Small intestine (tissue), 7 donors: ENCODE data around the gene DMKN. TPM values are rescaled to one million over a fixed set of nuclear protein-coding genes. Genes with fewer than 3 reads are reported as not detected.

Source experiments
- DNase-seq, 2 donors: peaks; one replicate each; pipeline versions ENCODE4 v3.0.0 to v3.0.0-alpha.2; 2013
- FAIRE-seq: peaks from 2 replicates; lab custom pipeline; 2012; peaks lifted over from hg19 to GRCh38; lab: Jason Lieb, UNC
- H3K27ac ChIP-seq, 3 donors: one replicate each; pipeline ENCODE4 v1.5.1; 2013; ENCODE audit warnings: low read length in 2 of 3, mild to moderate bottlenecking in 2 of 3, control low read depth in 1 of 3, inconsistent platforms in 1 of 3, low read depth in 1 of 3, moderate library complexity in 1 of 3
- H3K27me3 ChIP-seq, 3 donors: one replicate each; pipeline ENCODE4 v1.6.1; 2013; ENCODE audit warnings: low read length in 3 of 3, inconsistent platforms in 1 of 3; ENCODE audit not compliant: control insufficient read depth in 3 of 3, insufficient read depth in 3 of 3
- H3K36me3 ChIP-seq, 3 donors: one replicate each; pipeline ENCODE4 v1.6.1; 2013; ENCODE audit warnings: low read length in 3 of 3, inconsistent platforms in 1 of 3, low read depth in 1 of 3, mild to moderate bottlenecking in 1 of 3, moderate library complexity in 1 of 3; ENCODE audit not compliant: control insufficient read depth in 3 of 3, insufficient read depth in 2 of 3
- H3K4me1 ChIP-seq, 3 donors: one replicate each; pipeline ENCODE4 v1.6.1; 2013; ENCODE audit warnings: low read length in 2 of 3, inconsistent platforms in 1 of 3, low read depth in 1 of 3, mild to moderate bottlenecking in 1 of 3, moderate library complexity in 1 of 3; ENCODE audit not compliant: control insufficient read depth in 3 of 3, insufficient read depth in 2 of 3
- H3K4me3 ChIP-seq, 3 donors: one replicate each; pipeline ENCODE4 v1.5.1; 2013; ENCODE audit warnings: low read length in 3 of 3, control low read depth in 1 of 3, inconsistent platforms in 1 of 3, low read depth in 1 of 3, mild to moderate bottlenecking in 1 of 3, moderate library complexity in 1 of 3
- H3K9me3 ChIP-seq, 2 donors: one replicate each; pipeline ENCODE4 v1.6.1; 2013; ENCODE audit warnings: low read depth in 1 of 2, low read length in 1 of 2; ENCODE audit not compliant: control insufficient read depth in 2 of 2, insufficient read depth in 1 of 2
- WGBS, 3 donors: extraction: QIAGEN DNeasy Blood & Tissue Kit; methylation state at CpG; one replicate each; pipeline ENCODE4 v1.1.7; 2013; 5-methylcytosine and 5-hydroxymethylcytosine counted together
- polyA plus RNA-seq, 4 donors: library from polyadenylated mRNA; stranded (reverse) in 3 of 4; unstranded in 1 of 4; fragments of 200-250 nt in 3 of 4; fragments of 120-200 nt in 1 of 4; gene quantifications; one replicate each; pipeline versions ENCODE4 v1.2.1 to v1.2.3, GENCODE V29; 2013
- donor health status: healthy with polysubstance abuse.
- donor health status: control.
- donor health status: control.
- donor health status: Bipolar disorder and iron deficiency.
- donor health status: healthy.

Gene DMKN
- polyA plus RNA-seq, 4 donors, result 4.7 to 36.9 (median 7.6) TPM; not detected in 1

DNA sequence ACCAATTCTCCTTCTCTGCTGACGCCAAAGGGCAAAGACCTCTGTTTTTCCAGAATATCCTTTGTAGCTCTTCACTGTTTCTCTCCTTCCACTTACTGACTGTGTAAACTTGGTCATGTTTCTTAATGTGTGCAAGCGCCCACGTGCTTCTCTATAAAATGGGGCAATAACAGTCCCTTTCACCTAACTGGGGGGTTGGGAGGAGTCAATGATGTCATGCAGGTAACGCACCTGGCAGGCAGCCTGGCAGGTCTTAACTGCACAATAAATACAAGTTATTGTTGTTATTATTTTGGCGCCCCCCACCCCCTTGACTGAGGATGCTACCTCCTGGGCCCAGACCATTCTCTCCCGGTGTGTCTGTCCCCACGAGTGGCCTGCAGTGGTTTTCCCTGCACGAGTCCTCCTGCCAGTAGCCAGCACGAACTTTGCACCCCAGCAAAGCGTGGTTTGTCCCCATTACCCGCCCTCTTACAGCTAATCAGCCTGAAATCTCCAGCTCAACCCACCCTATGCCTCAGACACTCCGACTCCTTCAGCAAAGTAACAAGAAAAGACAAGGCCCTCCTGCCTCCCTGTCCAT is 9.4 kb upstream of the DMKN start:
- DNase-seq, result peak in 1 of 2 donors; percentile 28
- no peaks in the 10 kb centered on the region for H3K36me3 ChIP-seq
- FAIRE-seq, result no peak
- no peaks in the 10 kb centered on the region for H3K4me1 ChIP-seq
- H3K4me3 ChIP-seq, result no peak overlapping the region
- peaks cover 0 to 10% (median 2%) of the 10 kb centered on the region in 3 donors for H3K27me3 ChIP-seq
- 29 to 63% (median 45%) methylated on average over 12 of the region's 12 CpGs for WGBS, 3 donors
- H3K27ac ChIP-seq, result no peak overlapping the region
- no peaks in the 10 kb centered on the region for H3K9me3 ChIP-seq

DNA sequence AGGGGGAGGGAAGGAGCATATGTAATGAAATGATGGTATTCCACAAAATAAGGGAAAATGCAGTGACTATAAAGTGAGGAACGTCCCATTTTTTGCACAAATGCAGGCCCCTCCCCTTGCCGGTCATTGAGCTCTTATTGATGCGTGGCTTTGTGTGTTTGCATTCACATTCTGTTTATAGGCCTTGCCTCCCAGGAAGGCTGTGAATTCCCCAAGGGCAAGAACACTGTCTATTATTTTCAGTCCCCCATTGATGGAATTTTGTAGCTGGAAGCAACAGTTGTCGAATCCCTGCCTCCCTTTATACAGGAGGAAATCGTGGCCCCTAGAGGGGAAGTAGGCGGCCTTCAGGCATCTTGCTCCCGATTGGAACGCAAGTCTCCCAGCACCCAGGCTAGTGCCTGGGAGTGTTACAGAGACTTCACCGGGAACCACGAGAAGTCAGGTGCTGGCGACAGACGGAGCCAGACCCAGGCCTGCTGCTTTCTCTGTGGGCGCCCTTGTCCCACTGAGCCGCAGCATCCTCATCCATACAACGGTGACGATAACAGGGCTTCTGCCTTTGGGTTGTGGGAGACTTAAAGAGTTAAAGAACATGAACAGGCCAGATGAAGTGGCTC is 7.8 kb upstream of the DMKN start:
- WGBS, 3 donors, result 69 to 82% (median 82%) methylated on average over 16 of the region's 16 CpGs
- no peaks in the 10 kb centered on the region for H3K4me1 ChIP-seq

GRCh38 chr19:35519291-35519690 is 5.8 kb upstream of the DMKN start:
- DNase-seq (no peak), FAIRE-seq (no peak)
- Histone ChIP-seq H3K4me1 (no peaks in the 10 kb centered on the region), H3K27me3 (peaks cover 0 to 6% (median 4%) of the 10 kb centered on the region in 3 donors), H3K9me3 (no peaks in the 10 kb centered on the region), H3K4me3 (no peak overlapping the region), H3K27ac (no peak overlapping the region), H3K36me3 (no peaks in the 10 kb centered on the region)
- 52 to 54% (median 54%) methylated on average over 7 of the region's 7 CpGs for WGBS, 3 donors

More for the DNA sequence above, 7.8 kb upstream of the DMKN start:
- Histone ChIP-seq H3K27ac (no peak overlapping the region), H3K27me3 (peaks cover 0 to 10% (median 2%) of the 10 kb centered on the region in 3 donors), H3K36me3 (no peaks in the 10 kb centered on the region), H3K9me3 (no peaks in the 10 kb centered on the region), H3K4me3 (no peak overlapping the region)
- FAIRE-seq (no peak), DNase-seq (no peak)

DNA sequence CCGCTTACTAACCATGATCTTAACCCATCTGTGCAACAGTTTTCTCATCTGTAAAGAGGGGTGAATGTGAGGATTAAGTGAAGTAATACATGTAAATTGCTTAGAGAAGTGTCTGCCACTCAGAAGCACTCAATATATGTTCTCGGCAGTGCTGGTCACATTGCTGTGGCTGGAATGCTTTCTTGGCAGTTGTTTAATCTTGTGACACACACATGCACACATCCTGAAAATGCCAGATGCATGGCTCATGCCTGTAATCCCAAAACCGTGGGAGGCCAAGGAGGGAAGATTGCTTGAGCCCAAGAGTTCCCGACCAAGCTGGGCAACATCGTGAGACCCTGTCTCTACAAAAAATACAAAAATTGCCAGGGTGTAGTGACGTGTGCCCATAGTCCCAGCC is 4.9 kb upstream of the DMKN start:
- FAIRE-seq (no peak), DNase-seq (no peak)
- no peaks in the 10 kb centered on the region for H3K9me3 ChIP-seq
- no peaks in the 10 kb centered on the region for H3K36me3 ChIP-seq
- H3K4me1 ChIP-seq, result no peaks in the 10 kb centered on the region
- WGBS, 3 donors, result 66 to 74% (median 71%) methylated on average over 6 of the region's 6 CpGs
- H3K4me3 ChIP-seq, result no peak overlapping the region
- H3K27me3 ChIP-seq, result peaks cover 0 to 12% (median 4%) of the 10 kb centered on the region in 3 donors
- H3K27ac ChIP-seq, result no peak overlapping the region

DNA sequence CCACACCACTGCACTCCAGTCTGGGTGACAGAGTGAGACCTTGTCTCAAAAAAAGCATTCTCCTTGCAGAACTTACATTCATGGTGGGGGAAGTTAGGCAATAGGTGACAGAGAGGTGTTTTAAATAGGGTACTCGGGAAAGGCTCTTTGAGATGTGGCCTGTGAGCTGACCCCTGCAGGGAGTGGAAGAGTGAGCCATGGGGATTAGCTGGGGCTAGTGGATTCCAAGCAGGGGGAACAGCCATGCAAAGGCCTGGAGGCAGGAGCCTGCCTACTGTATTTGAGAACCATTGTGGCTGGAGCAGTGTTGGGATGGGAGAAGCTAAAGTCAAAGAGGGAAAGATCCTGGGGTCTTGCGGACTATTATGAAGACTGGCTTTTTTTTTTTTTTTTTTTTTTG is 3.9 kb upstream of the DMKN start:
- no peaks in the 10 kb centered on the region for H3K9me3 ChIP-seq
- no peak for FAIRE-seq
- 91 to 94% (median 93%) methylated on average over 2 of the region's 2 CpGs for WGBS, 3 donors
- H3K4me1 ChIP-seq, result no peaks in the 10 kb centered on the region
- no peak for DNase-seq
- H3K27me3 ChIP-seq, result peaks cover 0 to 21% (median 8%) of the 10 kb centered on the region in 3 donors
- no peak overlapping the region for H3K27ac ChIP-seq
- H3K36me3 ChIP-seq, result no peaks in the 10 kb centered on the region
- no peak overlapping the region for H3K4me3 ChIP-seq

GRCh38 chr19:35516310-35516709 is 2.9 kb upstream of the DMKN start:
- H3K4me3 ChIP-seq, result no peak overlapping the region
- H3K27ac ChIP-seq, result no peak overlapping the region
- peaks cover 0 to 25% (median 8%) of the 10 kb centered on the region in 3 donors for H3K27me3 ChIP-seq
- no peaks in the 10 kb centered on the region for H3K36me3 ChIP-seq
- FAIRE-seq, result no peak
- H3K4me1 ChIP-seq, result no peaks in the 10 kb centered on the region
- 85 to 92% (median 89%) methylated on average over 3 of the region's 3 CpGs for WGBS, 3 donors
- DNase-seq, result no peak
- H3K9me3 ChIP-seq, result no peaks in the 10 kb centered on the region

- Histone ChIP-seq H3K36me3 (no peaks in the 10 kb centered on the region), H3K4me1 (peaks cover 0 to 5% (median 0%) of the 10 kb centered on the region in 3 donors), H3K9me3 (no peaks in the 10 kb centered on the region), H3K4me3 (no peak overlapping the region), H3K27ac (no peak overlapping the region), H3K27me3 (peaks cover 0 to 37% (median 13%) of the 10 kb centered on the region in 3 donors)
- 24 to 26% (median 25%) methylated on average over 20 of the region's 20 CpGs for WGBS, 3 donors
- no peak for FAIRE-seq
- no peak for DNase-seq
Observed at GRCh38 chr19:35514282-35514809, 897 bp upstream of the DMKN start.

GRCh38 chr19:35512831-35513627 is 420 bp downstream of the DMKN start:
- Histone ChIP-seq H3K4me1 (peaks cover 0 to 6% (median 0%) of the 10 kb centered on the region in 3 donors), H3K4me3 (no peak overlapping the region), H3K36me3 (no peaks in the 10 kb centered on the region), H3K27ac (no peak overlapping the region), H3K27me3 (peaks cover 0 to 37% (median 11%) of the 10 kb centered on the region in 3 donors), H3K9me3 (no peaks in the 10 kb centered on the region)
- DNase-seq (no peak), FAIRE-seq (no peak)
- WGBS, 3 donors, result 76 to 82% (median 81%) methylated on average over 14 to 15 of the region's 15 CpGs
